GM21367 (cell line): ENCODE measurements around the gene AMHR2.
"Not testable (repeated sequence)": the region's sequence is repeated elsewhere in the genome, so short reads cannot be mapped to it uniquely, and the experiment has no call there.

ENCODE experiments used
- ATAC-seq: cut with Tn5 transposase; IDR thresholded peaks from one replicate; pipeline ENCODE4 v1.9.1; 2021; ENCODE audit not compliant: unreplicated experiment

Gene AMHR2

GRCh38 chr12:53414756-53415417, 8.8 kb upstream of the AMHR2 start:
- no peak for ATAC-seq

GRCh38 chr12:53415752-53416389, 7.8 kb upstream of the AMHR2 start:
- ATAC-seq = not testable (repeated sequence)

GRCh38 chr12:53417291-53417816, 6.3 kb upstream of the AMHR2 start:
- ATAC-seq = not testable (repeated sequence)

GRCh38 chr12:53418221-53418620, 5.4 kb upstream of the AMHR2 start:
- no peak for ATAC-seq

GRCh38 chr12:53419756-53420155, 3.9 kb upstream of the AMHR2 start:
- no peak for ATAC-seq

GRCh38 chr12:53422247-53422646, 1.4 kb upstream of the AMHR2 start:
- ATAC-seq = not testable (repeated sequence)

- no peak for ATAC-seq
These were observed 1.2 kb downstream of the AMHR2 start for GRCh38 chr12:53424626-53425514.

- ATAC-seq = no peak
These were observed 2.0 kb downstream of the AMHR2 start for GRCh38 chr12:53425515-53426150.

GRCh38 chr12:53427905-53428594, 4.4 kb downstream of the AMHR2 start:
- ATAC-seq = no peak

GRCh38 chr12:53428741-53429140, 5.1 kb downstream of the AMHR2 start:
- no peak for ATAC-seq

- ATAC-seq = no peak
These were observed 6.5 kb downstream of the AMHR2 start for GRCh38 chr12:53430116-53430515.

GRCh38 chr12:53431187-53431586, 7.5 kb downstream of the AMHR2 start:
- no peak for ATAC-seq

- not testable (repeated sequence) for ATAC-seq
These were observed 11.7 kb downstream of the AMHR2 start for GRCh38 chr12:53435326-53435725.

- ATAC-seq = not testable (repeated sequence)
These were observed 15.9 kb downstream of the AMHR2 start for GRCh38 chr12:53439582-53439981.

- ATAC-seq = peak; percentile 96
These were observed 17.6 kb downstream of the AMHR2 start, which contains the start of gene PRR13 for GRCh38 chr12:53441040-53441833. PRR13 (plus strand) TSS chr12:53441734; CDS start chr12:53442715, 981 bp downstream.

- ATAC-seq = no peak
These were observed 20.3 kb downstream of the AMHR2 start for GRCh38 chr12:53443955-53444354.

GRCh38 chr12:53444593-53445325, 21.1 kb downstream of the AMHR2 start:
- not testable (repeated sequence) for ATAC-seq

GRCh38 chr12:53450936-53451335, 27.3 kb downstream of the AMHR2 start:
- ATAC-seq = no peak

GRCh38 chr12:53451661-53452158, 28.1 kb downstream of the AMHR2 start, which contains the start of gene PCBP2:
PCBP2 (plus strand) TSS chr12:53452102; CDS start chr12:53454801, 2,699 bp downstream.
- ATAC-seq = peak; percentile 93
